Parathyroid adenoma (tissue), 2 donors: Measurements from ENCODE around the gene PIEZO1.

Experiments
- H2AFZ ChIP-seq: fragments of 300-600 bp; sonication (generic); one replicate; pipeline ENCODE4 v1.7.0; 2017; ENCODE audit warnings: antibody characterized with exemption, mild to moderate bottlenecking
- H3K27ac ChIP-seq: fragments of 300-600 bp; sonication (generic); one replicate; pipeline ENCODE4 v1.7.0; 2017
- H3K27me3 ChIP-seq: fragments of 300-600 bp; sonication (generic); one replicate; pipeline ENCODE4 v1.7.0; 2017; ENCODE audit warnings: low read length; ENCODE audit not compliant: control insufficient read depth, insufficient read depth
- H3K36me3 ChIP-seq: fragments of 300-600 bp; sonication (generic); one replicate; pipeline ENCODE4 v1.7.0; 2017; ENCODE audit warnings: low read length; ENCODE audit not compliant: control insufficient read depth, insufficient read depth
- H3K4me1 ChIP-seq: fragments of 300-600 bp; sonication (generic); one replicate; pipeline ENCODE4 v1.7.0; 2017; ENCODE audit warnings: control low read depth
- H3K4me2 ChIP-seq: fragments of 300-600 bp; sonication (generic); one replicate; pipeline ENCODE4 v1.7.0; 2017; ENCODE audit warnings: low read length
- H3K4me3 ChIP-seq: fragments of 300-600 bp; sonication (generic); one replicate; pipeline ENCODE4 v1.7.0; 2017; ENCODE audit warnings: low read depth, low read length
- H3K79me2 ChIP-seq: fragments of 300-600 bp; sonication (generic); one replicate; pipeline ENCODE4 v1.7.0; 2017; ENCODE audit warnings: control low read depth
- H3K9ac ChIP-seq: fragments of 300-600 bp; sonication (generic); one replicate; pipeline ENCODE4 v1.7.0; 2017; ENCODE audit warnings: mild to moderate bottlenecking
- H3K9me3 ChIP-seq: fragments of 300-600 bp; sonication (generic); one replicate; pipeline ENCODE4 v1.7.0; 2017; ENCODE audit warnings: low read length; ENCODE audit not compliant: control insufficient read depth
- TF ChIP-seq, protein P1 (sequence below): fragments of 300-600 bp; sonication (generic); IDR thresholded peaks from one replicate; pipeline ENCODE4 v1.7.0; 2017; ENCODE audit warnings: antibody characterized with exemption, mild to moderate bottlenecking
- donor health status: primary hyperparathyroidism.

PIEZO1 gene

DNA sequence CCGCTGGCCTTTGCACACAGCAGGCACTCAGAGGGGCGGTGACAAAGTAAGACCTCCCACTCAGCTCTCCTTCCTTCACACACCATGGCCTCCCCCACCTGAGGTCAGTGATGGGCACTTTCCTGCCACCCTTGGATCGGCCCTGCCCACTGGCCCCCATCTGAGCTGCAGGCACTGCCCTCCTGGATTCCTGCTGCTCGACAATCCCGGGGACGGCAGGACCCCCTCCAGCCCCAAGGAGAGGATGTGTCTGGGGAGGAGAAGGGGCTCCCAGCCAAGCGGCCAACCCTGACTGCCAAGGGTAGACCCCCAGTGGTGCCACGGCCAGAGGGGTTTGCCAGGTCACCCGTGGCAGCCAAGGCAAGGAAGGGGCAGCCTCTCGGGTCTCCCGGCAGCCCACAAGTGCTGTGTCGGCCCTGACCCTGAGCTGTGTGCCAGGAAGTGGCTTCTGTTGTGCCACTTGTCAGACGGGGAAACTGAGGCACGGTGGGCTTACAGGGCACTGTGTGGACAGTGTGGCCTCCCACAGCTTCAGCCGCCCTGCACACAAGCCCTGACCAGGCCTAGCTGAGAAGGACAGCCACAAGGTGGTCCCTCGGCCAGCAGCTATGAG lies 22.7 kb downstream of the PIEZO1 start:
- no peak overlapping the region for H3K27ac ChIP-seq
- H3K4me1 ChIP-seq, result peaks cover 7% of the 10 kb centered on the region
- no peak overlapping the region for H3K4me3 ChIP-seq

DNA sequence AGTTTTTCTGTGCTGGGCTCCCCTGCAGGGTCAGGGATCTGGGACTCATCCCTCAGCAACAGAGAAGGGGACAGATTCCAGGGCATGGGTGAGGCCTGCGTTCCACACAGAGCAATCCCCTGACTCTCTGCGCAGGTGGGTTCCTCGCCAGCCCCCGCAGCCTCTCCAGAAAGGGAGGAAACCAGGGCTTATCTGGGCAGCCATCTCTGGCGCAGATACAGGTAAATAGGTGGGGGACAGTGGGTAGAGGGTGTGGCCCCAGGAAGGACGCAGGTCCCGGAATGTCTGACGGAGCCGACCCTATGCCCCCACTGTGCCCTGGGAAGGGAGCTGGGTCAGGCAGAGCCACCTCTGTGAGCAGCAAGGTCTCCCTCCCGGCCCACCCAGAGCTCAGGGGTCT lies 23.2 kb downstream of the PIEZO1 start:
- no peaks in the 10 kb centered on the region for H3K27me3 ChIP-seq
- no peaks in the 10 kb centered on the region for H3K36me3 ChIP-seq
- TF ChIP-seq, protein P1, sequence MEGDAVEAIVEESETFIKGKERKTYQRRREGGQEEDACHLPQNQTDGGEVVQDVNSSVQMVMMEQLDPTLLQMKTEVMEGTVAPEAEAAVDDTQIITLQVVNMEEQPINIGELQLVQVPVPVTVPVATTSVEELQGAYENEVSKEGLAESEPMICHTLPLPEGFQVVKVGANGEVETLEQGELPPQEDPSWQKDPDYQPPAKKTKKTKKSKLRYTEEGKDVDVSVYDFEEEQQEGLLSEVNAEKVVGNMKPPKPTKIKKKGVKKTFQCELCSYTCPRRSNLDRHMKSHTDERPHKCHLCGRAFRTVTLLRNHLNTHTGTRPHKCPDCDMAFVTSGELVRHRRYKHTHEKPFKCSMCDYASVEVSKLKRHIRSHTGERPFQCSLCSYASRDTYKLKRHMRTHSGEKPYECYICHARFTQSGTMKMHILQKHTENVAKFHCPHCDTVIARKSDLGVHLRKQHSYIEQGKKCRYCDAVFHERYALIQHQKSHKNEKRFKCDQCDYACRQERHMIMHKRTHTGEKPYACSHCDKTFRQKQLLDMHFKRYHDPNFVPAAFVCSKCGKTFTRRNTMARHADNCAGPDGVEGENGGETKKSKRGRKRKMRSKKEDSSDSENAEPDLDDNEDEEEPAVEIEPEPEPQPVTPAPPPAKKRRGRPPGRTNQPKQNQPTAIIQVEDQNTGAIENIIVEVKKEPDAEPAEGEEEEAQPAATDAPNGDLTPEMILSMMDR, result no peak
- peaks cover 8% of the 10 kb centered on the region for H3K79me2 ChIP-seq
- no peak overlapping the region for H3K4me2 ChIP-seq
- H3K9ac ChIP-seq, result no peak overlapping the region
- H3K27ac ChIP-seq, result no peak overlapping the region
- peaks cover 7% of the 10 kb centered on the region for H3K4me1 ChIP-seq
- H2AFZ ChIP-seq, result no peak overlapping the region
- H3K4me3 ChIP-seq, result no peak overlapping the region
- no peaks in the 10 kb centered on the region for H3K9me3 ChIP-seq

More for the DNA sequence above, 22.7 kb downstream of the PIEZO1 start:
- Histone ChIP-seq H3K36me3 (no peaks in the 10 kb centered on the region), H2AFZ (no peak overlapping the region), H3K79me2 (peaks cover 8% of the 10 kb centered on the region), H3K4me2 (no peak overlapping the region), H3K9me3 (no peaks in the 10 kb centered on the region), H3K9ac (no peak overlapping the region), H3K27me3 (no peaks in the 10 kb centered on the region)
- TF ChIP-seq, protein P1, result no peak

DNA sequence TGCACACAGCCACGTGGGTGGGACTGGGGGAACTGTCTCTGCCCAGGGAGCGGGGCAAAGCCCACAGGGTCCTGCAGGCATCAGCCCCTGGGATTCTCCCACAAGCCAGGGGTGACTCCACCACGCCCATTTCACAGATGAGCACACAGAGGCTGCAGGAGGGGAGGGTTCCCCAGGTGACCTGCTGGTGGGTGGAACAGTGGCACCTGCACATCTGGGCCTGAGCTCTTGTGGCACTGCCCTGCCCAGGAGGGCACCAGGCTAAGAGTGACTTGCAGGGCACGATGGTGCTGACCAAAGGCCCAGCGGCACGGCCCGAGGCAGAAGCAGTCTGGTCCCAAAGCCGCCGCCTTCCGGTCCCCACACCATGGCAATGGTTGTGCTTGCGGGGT lies 23.9 kb downstream of the PIEZO1 start:
- H3K9ac ChIP-seq, result no peak overlapping the region
- no peak overlapping the region for H3K4me2 ChIP-seq
- no peaks in the 10 kb centered on the region for H3K36me3 ChIP-seq
- H3K27me3 ChIP-seq, result no peaks in the 10 kb centered on the region
- no peak overlapping the region for H2AFZ ChIP-seq
- no peak overlapping the region for H3K27ac ChIP-seq
- TF ChIP-seq, protein P1, result no peak
- peaks cover 7% of the 10 kb centered on the region for H3K4me1 ChIP-seq
- H3K79me2 ChIP-seq, result peaks cover 8% of the 10 kb centered on the region
- H3K9me3 ChIP-seq, result no peaks in the 10 kb centered on the region
- no peak overlapping the region for H3K4me3 ChIP-seq

DNA sequence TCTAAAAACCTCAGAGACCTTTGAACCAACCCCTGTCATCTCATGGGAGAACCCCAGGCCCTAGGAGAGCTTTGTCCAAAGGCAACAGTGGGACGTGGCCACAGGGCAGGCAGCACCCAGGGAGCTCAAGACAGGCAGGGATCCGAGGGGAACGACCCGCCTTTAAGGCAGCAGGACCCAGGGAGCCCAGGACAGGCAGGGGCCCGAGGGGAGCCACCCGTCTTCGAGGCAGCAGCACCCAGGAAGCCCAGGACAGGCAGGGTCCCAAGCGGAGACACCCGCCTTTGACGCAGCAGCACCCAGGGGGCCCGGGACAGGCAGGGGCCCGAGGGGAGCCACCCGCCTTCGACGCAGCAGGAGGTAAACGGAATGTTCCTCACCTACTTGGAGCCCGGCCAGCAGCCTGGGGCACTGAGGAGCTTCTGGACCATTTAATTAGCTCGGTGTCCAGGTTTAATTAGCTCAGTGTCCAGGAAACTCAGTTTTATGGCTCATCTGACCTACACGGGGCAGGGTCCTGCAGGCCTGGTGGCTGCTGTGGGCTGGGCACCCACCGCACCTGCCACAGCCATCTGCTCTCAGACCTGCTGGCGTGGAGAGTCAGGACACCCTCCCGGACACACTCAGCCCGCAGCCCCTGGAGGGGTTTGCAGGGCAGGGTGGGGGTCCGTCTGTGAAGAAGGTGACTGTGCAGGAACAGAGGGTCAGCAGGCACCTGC lies 24.4 kb downstream of the PIEZO1 start:
- H3K79me2 ChIP-seq, result peaks cover 8% of the 10 kb centered on the region
- no peak overlapping the region for H3K4me3 ChIP-seq
- peaks cover 7% of the 10 kb centered on the region for H3K4me1 ChIP-seq
- no peaks in the 10 kb centered on the region for H3K27me3 ChIP-seq
- H3K36me3 ChIP-seq, result no peaks in the 10 kb centered on the region
- H2AFZ ChIP-seq, result no peak overlapping the region
- no peak overlapping the region for H3K9ac ChIP-seq
- H3K4me2 ChIP-seq, result no peak overlapping the region
- TF ChIP-seq, protein P1, result no peak
- H3K27ac ChIP-seq, result no peak overlapping the region
- no peaks in the 10 kb centered on the region for H3K9me3 ChIP-seq

DNA sequence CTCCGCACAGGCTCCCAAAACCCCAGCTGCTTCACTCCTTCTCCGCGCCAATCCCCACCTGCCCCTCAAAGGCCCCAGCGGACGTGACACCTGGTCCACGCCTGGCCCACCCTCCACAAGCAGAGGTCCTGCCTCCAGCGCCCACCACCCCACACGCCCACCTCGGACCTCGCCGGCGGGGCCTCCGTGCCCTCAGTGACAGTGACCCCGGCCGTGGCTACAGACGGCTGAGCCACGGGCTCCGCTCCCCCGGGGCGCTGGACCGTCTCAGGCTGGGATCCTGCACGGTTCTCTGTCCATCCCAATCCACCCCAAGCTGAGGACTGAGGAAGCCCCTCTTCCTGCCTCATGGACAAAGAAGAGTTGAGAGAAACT lies 25.1 kb downstream of the PIEZO1 start:
- H3K4me1 ChIP-seq, result peaks cover 7% of the 10 kb centered on the region
- no peak overlapping the region for H3K4me3 ChIP-seq
- no peak overlapping the region for H3K4me2 ChIP-seq
- no peak overlapping the region for H3K9ac ChIP-seq
- H2AFZ ChIP-seq, result no peak overlapping the region
- H3K27ac ChIP-seq, result no peak overlapping the region
- H3K9me3 ChIP-seq, result no peaks in the 10 kb centered on the region
- H3K79me2 ChIP-seq, result peaks cover 8% of the 10 kb centered on the region
- no peaks in the 10 kb centered on the region for H3K27me3 ChIP-seq
- TF ChIP-seq, protein P1, result no peak
- H3K36me3 ChIP-seq, result no peaks in the 10 kb centered on the region
